IMR-90 (cell line): ENCODE data around the gene HIVEP3. TPM values are rescaled to one million over a fixed set of nuclear protein-coding genes. Genes with fewer than 3 reads are reported as not detected.

Experiments used
- ATAC-seq: fragments of 200-7000 bp; cut with Tn5 transposase; 2 replicates; pipeline ENCODE4 v1.9.1; 2020; ENCODE audit warnings: low read depth, mild to moderate bottlenecking, moderate library complexity
- BruUV-seq: library from RNA; stranded (reverse); fragments of 400-500 nt; replicated peaks from 2 replicates; lab custom pipeline; 2021; lab: Mats Ljungman, UMichigan
- CTCF ChIA-PET: fragments of 300-600 bp; formaldehyde crosslinking; extraction: SDS; loops from one replicate; lab custom pipeline; 2021; ENCODE audit warnings: antibody characterized with exemption; lab: Yijun Ruan, JAX
- POLR2A ChIA-PET: fragments of 300-600 bp; sonication (Branson Sonifier 250); formaldehyde crosslinking; loops from one replicate; lab custom pipeline; 2022; ENCODE audit warnings: antibody characterized with exemption; ENCODE audit not compliant: unreplicated experiment; lab: Charles Lee
- DNase-seq: peaks from one replicate; pipeline ENCODE4 v3.0.0; 2013
- H2AFZ ChIP-seq: replicated peaks from 2 replicates; pipeline ENCODE3; 2013; ENCODE audit warnings: low read length, mild to moderate bottlenecking; ENCODE audit not compliant: poor library complexity
- H2AK5ac ChIP-seq: 2 replicates; pipeline ENCODE4 v1.6.1; 2013; ENCODE audit warnings: low read depth, low read length, inconsistent platforms
- H2AK9ac ChIP-seq: replicated peaks from 2 replicates; pipeline ENCODE3; 2013; ENCODE audit warnings: mild to moderate bottlenecking, low read depth, low read length, moderate library complexity; ENCODE audit not compliant: poor library complexity
- H2BK120ac ChIP-seq: 2 replicates; pipeline ENCODE4 v1.6.1; 2013; ENCODE audit warnings: low read depth, low read length, inconsistent platforms
- H2BK15ac ChIP-seq: 3 replicates; pipeline ENCODE4 v1.6.1; 2013; ENCODE audit warnings: low read depth, low read length, inconsistent platforms
- H2BK20ac ChIP-seq: 2 replicates; pipeline ENCODE4 v1.6.1; 2013; ENCODE audit warnings: low read depth, mild to moderate bottlenecking, inconsistent platforms, low read length, moderate library complexity
- H2BK5ac ChIP-seq: 2 replicates; pipeline ENCODE4 v1.6.1; 2013; ENCODE audit warnings: mild to moderate bottlenecking, low read depth, low read length, inconsistent platforms; ENCODE audit not compliant: poor library complexity, severe bottlenecking
- H3K14ac ChIP-seq: replicated peaks from 2 replicates; pipeline ENCODE4 v1.6.1; 2013; ENCODE audit warnings: low read depth, low read length, inconsistent platforms
- H3K18ac ChIP-seq: 2 replicates; pipeline ENCODE4 v1.6.1; 2013; ENCODE audit warnings: low read depth, low read length, control low read depth
- H3K23ac ChIP-seq: 2 replicates; pipeline ENCODE4 v1.6.1; 2013; ENCODE audit warnings: low read depth, low read length, inconsistent platforms
- H3K27ac ChIP-seq: 2 replicates; pipeline ENCODE4 v1.5.1; 2013; ENCODE audit warnings: mild to moderate bottlenecking, control low read depth, low read length; ENCODE audit not compliant: insufficient read depth
- H3K27me3 ChIP-seq: 2 replicates; pipeline ENCODE4 v1.6.1; 2013; ENCODE audit warnings: low read length; ENCODE audit not compliant: control insufficient read depth, insufficient read depth
- H3K36me3 ChIP-seq: 2 replicates; pipeline ENCODE4 v1.6.1; 2013; ENCODE audit warnings: low read length, mixed read lengths; ENCODE audit not compliant: control insufficient read depth, insufficient read depth
- H3K4ac ChIP-seq: 2 replicates; pipeline ENCODE4 v1.6.1; 2013; ENCODE audit warnings: low read depth, low read length, inconsistent platforms
- H3K4me1 ChIP-seq: 2 replicates; pipeline ENCODE4 v1.6.1; 2013; ENCODE audit warnings: low read length, mixed read lengths; ENCODE audit not compliant: control insufficient read depth, insufficient read depth
- H3K4me2 ChIP-seq: 2 replicates; pipeline ENCODE4 v1.6.1; 2013; ENCODE audit warnings: low read depth, mild to moderate bottlenecking, control low read depth, low read length, moderate library complexity
- H3K4me3 ChIP-seq: 2 replicates; pipeline ENCODE4 v1.5.1; 2013; ENCODE audit warnings: low read depth, mild to moderate bottlenecking, control low read depth, low read length, moderate library complexity; ENCODE audit not compliant: insufficient read depth
- H3K56ac ChIP-seq: 2 replicates; pipeline ENCODE4 v1.6.1; 2013; ENCODE audit warnings: low read length, inconsistent platforms; ENCODE audit not compliant: insufficient read depth; ENCODE audit errors: extremely low read depth
- H3K79me1 ChIP-seq, 2 experiments: 2 replicates each; pipeline ENCODE4 v1.6.1; 2013; ENCODE audit warnings: low read length in 2 of 2, inconsistent platforms in 1 of 2, low read depth in 1 of 2
- H3K9ac ChIP-seq: 2 replicates; pipeline ENCODE4 v1.6.1; 2013; ENCODE audit warnings: low read depth, low read length, control low read depth
- H3K9me1 ChIP-seq: 2 replicates; pipeline ENCODE4 v1.6.1; 2013; ENCODE audit warnings: low read length, inconsistent platforms; ENCODE audit not compliant: insufficient read depth
- H3K9me3 ChIP-seq: 2 replicates; pipeline ENCODE4 v1.6.1; 2013; ENCODE audit warnings: low read length; ENCODE audit not compliant: control insufficient read depth, insufficient read depth
- H4K20me1 ChIP-seq: 2 replicates; pipeline ENCODE4 v1.6.1; 2013; ENCODE audit warnings: low read length, inconsistent platforms; ENCODE audit not compliant: insufficient read depth
- H4K5ac ChIP-seq: 2 replicates; pipeline ENCODE4 v1.6.1; 2013; ENCODE audit warnings: mild to moderate bottlenecking, low read depth, low read length, control low read depth
- H4K8ac ChIP-seq, 2 experiments: 2 replicates each; pipeline ENCODE4 v1.6.1; 2013; ENCODE audit warnings: low read depth in 2 of 2, low read length in 2 of 2, control low read depth in 1 of 2, inconsistent platforms in 1 of 2
- H4K91ac ChIP-seq: 2 replicates; pipeline ENCODE4 v1.6.1; 2013; ENCODE audit warnings: low read depth, low read length, inconsistent platforms; ENCODE audit not compliant: insufficient read depth
- BHLHE40 ChIP-seq: fragments of 150-350 bp; IDR thresholded peaks from 2 replicates; pipeline ENCODE4 v1.6.1; 2016; ENCODE audit warnings: mild to moderate bottlenecking, low read depth, low read length
- CEBPB ChIP-seq: IDR thresholded peaks from 2 replicates; pipeline ENCODE4 v1.6.1; 2012; ENCODE audit warnings: low read depth, low read length, improper control_type of control experiment
- CHD1 ChIP-seq: IDR thresholded peaks from 2 replicates; pipeline ENCODE4 v1.6.1; 2012; ENCODE audit warnings: low read depth, low read length, improper control_type of control experiment
- ELK1 ChIP-seq: fragments of 150-350 bp; IDR thresholded peaks from 2 replicates; pipeline ENCODE4 v1.6.1; 2016; ENCODE audit warnings: low read depth, mild to moderate bottlenecking, low read length, moderate library complexity, borderline replicate concordance
- FOS ChIP-seq: fragments of 150-350 bp; IDR thresholded peaks from 2 replicates; pipeline ENCODE4 v1.6.1; 2016; ENCODE audit warnings: low read depth, low read length
- MAFK ChIP-seq: IDR thresholded peaks from 2 replicates; pipeline ENCODE4 v1.6.1; 2012; ENCODE audit warnings: low read depth, low read length, improper control_type of control experiment
- POLR2A ChIP-seq: IDR thresholded peaks from 2 replicates; pipeline ENCODE4 v1.6.1; 2012; ENCODE audit warnings: mild to moderate bottlenecking, low read depth, low read length
- RAD21 ChIP-seq: IDR thresholded peaks from 2 replicates; pipeline ENCODE4 v1.6.1; 2012; ENCODE audit warnings: low read length, improper control_type of control experiment
- RFX5 ChIP-seq: IDR thresholded peaks from 2 replicates; pipeline ENCODE4 v1.8.0; 2012; ENCODE audit warnings: low read depth, mild to moderate bottlenecking, low read length, moderate library complexity
- SMC3 ChIP-seq: fragments of 150-350 bp; IDR thresholded peaks from 2 replicates; pipeline ENCODE4 v1.6.1; 2016; ENCODE audit warnings: low read depth, mild to moderate bottlenecking, antibody characterized with exemption, low read length, moderate library complexity
- USF2 ChIP-seq: fragments of 150-350 bp; IDR thresholded peaks from 2 replicates; pipeline ENCODE4 v1.6.1; 2017; ENCODE audit warnings: mild to moderate bottlenecking, antibody characterized with exemption, low read length, low read depth
- WGBS, 2 experiments: methylation state at CpG; one replicate each; pipeline versions ENCODE4 v1.1.5 to v1.1.7; 2013; ENCODE audit warnings: missing lambda C conversion rate in 2 of 2; ENCODE audit not compliant: insufficient read length in 1 of 2; ENCODE audit errors: extremely low coverage in 2 of 2; 5-methylcytosine and 5-hydroxymethylcytosine counted together
- dilution Hi-C: fragments of 300-500 bp; cut with HindIII; formaldehyde crosslinking; loops from one replicate; pipeline ENCODE4 v1.14.3; 2018; ENCODE audit warnings: low sequenced_read_pairs; ENCODE audit not compliant: unreplicated experiment
- in situ Hi-C: fragments of 300-500 bp; cut with MboI; formaldehyde crosslinking; loops from 3 replicates; pipeline ENCODE4 v1.14.3; 2019; ENCODE audit warnings: low sequenced_read_pairs, inconsistent platforms, mixed read lengths
- intact Hi-C: fragments of 100-400 bp; cut with micrococcal nuclease; formaldehyde crosslinking; loops from 2 replicates; pipeline ENCODE4 v1.10.0; 2022
- polyA plus RNA-seq, 3 experiments: library from polyadenylated mRNA; depleted of rRNA; stranded (reverse); fragments of >200 nt; gene quantifications; 2 replicates each; pipeline ENCODE4 v1.2.3, GENCODE V29; 2012; ENCODE audit warnings: low replicate concordance in 1 of 3
- total RNA-seq: library from RNA; depleted of rRNA; stranded (reverse); fragments of >200 nt; gene quantifications from 2 replicates; pipeline ENCODE4 v1.2.3, GENCODE V29; 2012

The HIVEP3 gene
- total and polyA plus RNA-seq, 2 of the 4 experiments (the other 2 are of a cell fraction) = 1.4 to 4.0 TPM

GRCh38 chr1:41696381-41696780 lies 222.3 kb downstream of the HIVEP3 start:
- Histone ChIP-seq H3K36me3 (no peaks in the 10 kb centered on the region), H2BK15ac (no peak overlapping the region), H2BK5ac (no peak overlapping the region), H3K56ac (no peak overlapping the region), H2AK9ac (no peak overlapping the region), H3K9ac (no peak overlapping the region), H3K14ac (no peak overlapping the region), H3K4me2 (no peak overlapping the region), H3K4ac (no peak overlapping the region), H2AK5ac (no peak overlapping the region), H4K5ac (no peak overlapping the region), H2BK20ac (no peak overlapping the region), H3K27ac (no peak overlapping the region), H2AFZ (no peak overlapping the region), H4K8ac (no peak overlapping the region), H2BK120ac (no peak overlapping the region), H3K18ac (no peak overlapping the region), H3K4me3 (no peak overlapping the region), H3K23ac (no peak overlapping the region), H3K79me1 (no peaks in the 10 kb centered on the region), H4K91ac (no peak overlapping the region), H3K4me1 (no peaks in the 10 kb centered on the region), H3K9me1 (peaks cover 5% of the 10 kb centered on the region; the same call in 1 of the 2 replicates), H3K9me3 (no peaks in the 10 kb centered on the region), H4K20me1 (no peaks in the 10 kb centered on the region), H3K27me3 (no peaks in the 10 kb centered on the region; the same call in 1 of the 2 replicates)
- intact Hi-C loops (no loop called here), in situ Hi-C loops (no loop called here), dilution Hi-C loops (no loop called here)
- POLR2A ChIA-PET = interaction anchor here (0.5 kb wide), 1 partner anchor 198 kb away, joined by 3 read pairs; no protein-coding TSS in a partner anchor
- CTCF ChIA-PET = no interaction called here
- TF ChIP-seq CHD1 (no peak), RAD21 (no peak), FOS (no peak), ELK1 (no peak), POLR2A (no peak), RFX5 (no peak), CEBPB (no peak), USF2 (no peak), MAFK (no peak), BHLHE40 (no peak), SMC3 (no peak)
- BruUV-seq = no TSS peak
- ATAC-seq (no peak), DNase-seq (no peak)
- WGBS, 2 experiments = 90% methylated on average over 2 of the region's 9 CpGs; no CpG with 5 or more reads in 1 of the 2 experiments
